DMS79 (cell line): ENCODE data around the gene C2orf76.
"Not testable (repeated sequence)": the region's sequence is repeated elsewhere in the genome, so short reads cannot be mapped to it uniquely, and the experiment has no call there.

Experiments
- DNase-seq: peaks from one replicate; lab custom pipeline; 2025; lab: John Stamatoyannopoulos, UW

The C2orf76 gene

GRCh38 chr2:119293900-119294299, 72.7 kb downstream of the C2orf76 start:
- no peak for DNase-seq

GRCh38 chr2:119293254-119293653, 73.4 kb downstream of the C2orf76 start:
- DNase-seq = no peak

GRCh38 chr2:119292226-119292625, 74.4 kb downstream of the C2orf76 start:
- DNase-seq = no peak

GRCh38 chr2:119291588-119292167, 75.0 kb downstream of the C2orf76 start:
- DNase-seq = no peak

- DNase-seq = no peak
Observed at GRCh38 chr2:119290859-119291587, 75.6 kb downstream of the C2orf76 start.

- no peak for DNase-seq
Observed at GRCh38 chr2:119289642-119290041, 77.0 kb downstream of the C2orf76 start.

GRCh38 chr2:119289093-119289492, 77.5 kb downstream of the C2orf76 start:
- no peak for DNase-seq

GRCh38 chr2:119288576-119288975, 78.1 kb downstream of the C2orf76 start:
- DNase-seq = no peak

GRCh38 chr2:119286661-119287060, 80.0 kb downstream of the C2orf76 start:
- DNase-seq = no peak

- DNase-seq = peak; percentile 12
Observed at GRCh38 chr2:119283873-119284331, 82.7 kb downstream of the C2orf76 start.

GRCh38 chr2:119282996-119283511, 83.6 kb downstream of the C2orf76 start:
- DNase-seq = no peak

- DNase-seq = no peak
Observed at GRCh38 chr2:119282146-119282995, 84.3 kb downstream of the C2orf76 start.

- no peak for DNase-seq
Observed at GRCh38 chr2:119280680-119281079, 86.0 kb downstream of the C2orf76 start.

- no peak for DNase-seq
Observed at GRCh38 chr2:119279666-119280065, 87.0 kb downstream of the C2orf76 start.

GRCh38 chr2:119278946-119279345, 87.7 kb downstream of the C2orf76 start:
- DNase-seq = no peak

GRCh38 chr2:119278385-119278784, 88.2 kb downstream of the C2orf76 start:
- not testable (repeated sequence) for DNase-seq

GRCh38 chr2:119276864-119277263, 89.8 kb downstream of the C2orf76 start:
- no peak for DNase-seq

GRCh38 chr2:119267604-119268003, 99.0 kb downstream of the C2orf76 start:
- DNase-seq = no peak

GRCh38 chr2:119266091-119266589, 100.5 kb downstream of the C2orf76 start:
- DNase-seq = no peak

GRCh38 chr2:119265693-119266066, 101.0 kb downstream of the C2orf76 start:
- no peak for DNase-seq

- no peak for DNase-seq
Observed at GRCh38 chr2:119264781-119265692, 101.6 kb downstream of the C2orf76 start.
